NCI-H1048 (cell line): ENCODE data around the gene GRPEL2.

ENCODE experiments used
- DNase-seq: peaks from one replicate; lab custom pipeline; 2025; lab: John Stamatoyannopoulos, UW

Gene GRPEL2

GRCh38 chr5:149319174-149319573 is 26.1 kb upstream of the GRPEL2 start:
- no peak for DNase-seq

GRCh38 chr5:149320791-149321330 is 24.4 kb upstream of the GRPEL2 start:
- peak; percentile 48 for DNase-seq

GRCh38 chr5:149322518-149322917 is 22.8 kb upstream of the GRPEL2 start:
- no peak for DNase-seq

GRCh38 chr5:149323210-149323609 is 22.1 kb upstream of the GRPEL2 start:
- DNase-seq: no peak

- DNase-seq: no peak
Observed at GRCh38 chr5:149323621-149324205, 21.6 kb upstream of the GRPEL2 start.

- no peak for DNase-seq
Observed at GRCh38 chr5:149324641-149325040, 20.7 kb upstream of the GRPEL2 start.

- no peak for DNase-seq
Observed at GRCh38 chr5:149325166-149325735, 20.0 kb upstream of the GRPEL2 start.

- DNase-seq: no peak
Observed at GRCh38 chr5:149325894-149326293, 19.4 kb upstream of the GRPEL2 start.

GRCh38 chr5:149326611-149327010 is 18.7 kb upstream of the GRPEL2 start:
- DNase-seq: no peak

GRCh38 chr5:149328177-149328576 is 17.1 kb upstream of the GRPEL2 start:
- no peak for DNase-seq

- DNase-seq: no peak
Observed at GRCh38 chr5:149333711-149334443, 11.4 kb upstream of the GRPEL2 start.

GRCh38 chr5:149337736-149338135 is 7.6 kb upstream of the GRPEL2 start:
- no peak for DNase-seq

- DNase-seq: no peak
Observed at GRCh38 chr5:149338364-149338763, 6.9 kb upstream of the GRPEL2 start.

GRCh38 chr5:149340920-149341319 is 4.4 kb upstream of the GRPEL2 start:
- no peak for DNase-seq

- DNase-seq: no peak
Observed at GRCh38 chr5:149341876-149342275, 3.4 kb upstream of the GRPEL2 start.

GRCh38 chr5:149344151-149344550 is 1.1 kb upstream of the GRPEL2 start:
- DNase-seq: no peak

- DNase-seq: no peak
Observed at GRCh38 chr5:149345892-149346222, 558 bp downstream of the GRPEL2 start.

- no peak for DNase-seq
Observed at GRCh38 chr5:149348518-149348917, 3.2 kb downstream of the GRPEL2 start.

GRCh38 chr5:149349382-149349781 is 4.1 kb downstream of the GRPEL2 start:
- DNase-seq: no peak

GRCh38 chr5:149352169-149352568 is 6.9 kb downstream of the GRPEL2 start:
- DNase-seq: no peak

- DNase-seq: no peak
Observed at GRCh38 chr5:149353911-149354310, 8.6 kb downstream of the GRPEL2 start.

GRCh38 chr5:149355688-149356087 is 10.4 kb downstream of the GRPEL2 start:
- DNase-seq: no peak

- no peak for DNase-seq
Observed at GRCh38 chr5:149356391-149356790, 11.1 kb downstream of the GRPEL2 start.
